Neuronal stem cell (in vitro differentiated cells): ENCODE results near the gene XPC.
A peak's percentile ranks its signal among the peaks of the same experiment; 100 is the strongest.

Experiments
- DNase-seq: peaks from one replicate; pipeline ENCODE4 v3.0.0-alpha.2; 2013; ENCODE audit warnings: low spot score
- H2AFZ ChIP-seq: one replicate; pipeline ENCODE4 v1.6.1; 2013; ENCODE audit warnings: mild to moderate bottlenecking, low read length, inconsistent platforms
- H2AK5ac ChIP-seq: 2 replicates; pipeline ENCODE4 v1.6.1; 2013; ENCODE audit warnings: low read depth, mild to moderate bottlenecking, inconsistent platforms, low read length, moderate library complexity, mixed read lengths
- H2BK120ac ChIP-seq: 2 replicates; pipeline ENCODE4 v1.6.1; 2013; ENCODE audit warnings: low read depth, mild to moderate bottlenecking, inconsistent platforms, low read length, moderate library complexity, mixed read lengths
- H2BK12ac ChIP-seq: one replicate; pipeline ENCODE4 v1.6.1; 2013; ENCODE audit warnings: low read length, inconsistent platforms
- H2BK15ac ChIP-seq: 2 replicates; pipeline ENCODE4 v1.6.1; 2013; ENCODE audit warnings: mild to moderate bottlenecking, low read length, inconsistent platforms, mixed read lengths
- H2BK5ac ChIP-seq: one replicate; pipeline ENCODE4 v1.6.1; 2013; ENCODE audit warnings: inconsistent platforms, mild to moderate bottlenecking, low read length, moderate library complexity
- H3K14ac ChIP-seq: one replicate; pipeline ENCODE4 v1.6.1; 2013; ENCODE audit warnings: low read length, inconsistent platforms
- H3K18ac ChIP-seq: 2 replicates; pipeline ENCODE4 v1.6.1; 2013; ENCODE audit warnings: low read length, inconsistent platforms
- H3K23ac ChIP-seq: 2 replicates; pipeline ENCODE4 v1.6.1; 2013; ENCODE audit warnings: low read depth, mild to moderate bottlenecking, mixed read lengths, low read length, inconsistent platforms; ENCODE audit not compliant: poor library complexity
- H3K27ac ChIP-seq: replicated peaks from 3 replicates; pipeline ENCODE4 v1.5.1; 2013; ENCODE audit warnings: low read length, inconsistent platforms
- H3K27me3 ChIP-seq, 3 experiments: 2 replicates each; pipeline ENCODE4 v1.6.1; 2013; ENCODE audit warnings: low read length in 3 of 3, mild to moderate bottlenecking in 2 of 3, inconsistent platforms in 1 of 3, low read depth in 1 of 3, mixed read lengths in 1 of 3, moderate library complexity in 1 of 3; ENCODE audit not compliant: control insufficient read depth in 3 of 3, insufficient read depth in 3 of 3
- H3K36me3 ChIP-seq, 2 donors: replicated peaks in 1 of 2; 2 replicates each; pipeline ENCODE4 v1.6.1; 2013; ENCODE audit warnings: low read length in 2 of 2; ENCODE audit not compliant: control insufficient read depth in 2 of 2, insufficient read depth in 2 of 2
- H3K4ac ChIP-seq: 2 replicates; pipeline ENCODE4 v1.6.1; 2013; ENCODE audit warnings: inconsistent platforms, mild to moderate bottlenecking, low read length, moderate library complexity
- H3K4me1 ChIP-seq, 2 donors: 1 replicate in 1 of 2; 2 replicates in 1 of 2; pipeline ENCODE4 v1.6.1; 2013; ENCODE audit warnings: low read length in 2 of 2, low read depth in 1 of 2; ENCODE audit not compliant: control insufficient read depth in 2 of 2, insufficient read depth in 1 of 2
- H3K4me2 ChIP-seq: one replicate; pipeline ENCODE4 v1.6.1; 2013; ENCODE audit warnings: mild to moderate bottlenecking, low read length, inconsistent platforms; ENCODE audit not compliant: insufficient read depth, poor library complexity, severe bottlenecking
- H3K4me3 ChIP-seq, 2 donors: 2 replicates each; pipeline ENCODE4 v1.5.1; 2013; ENCODE audit warnings: low read length in 2 of 2, mild to moderate bottlenecking in 2 of 2, inconsistent platforms in 1 of 2, moderate library complexity in 1 of 2
- H3K79me1 ChIP-seq: one replicate; pipeline ENCODE4 v1.6.1; 2013; ENCODE audit warnings: low read depth, mild to moderate bottlenecking, inconsistent platforms, low read length, moderate library complexity
- H3K9ac ChIP-seq: one replicate; pipeline ENCODE4 v1.6.1; 2013; ENCODE audit warnings: mild to moderate bottlenecking, low read depth, low read length, inconsistent platforms; ENCODE audit not compliant: poor library complexity
- H3K9me3 ChIP-seq, 2 donors: replicated peaks in 1 of 2; 2 replicates each; pipeline versions ENCODE3 to v1.6.1; 2013; ENCODE audit warnings: low read length in 2 of 2, mild to moderate bottlenecking in 2 of 2, inconsistent platforms in 1 of 2, low read depth in 1 of 2, mixed read lengths in 1 of 2, moderate library complexity in 1 of 2; ENCODE audit not compliant: control insufficient read depth in 2 of 2, insufficient read depth in 1 of 2
- H4K8ac ChIP-seq: one replicate; pipeline ENCODE4 v1.6.1; 2013; ENCODE audit warnings: low read depth, mild to moderate bottlenecking, inconsistent platforms, low read length, moderate library complexity
- H4K91ac ChIP-seq: one replicate; pipeline ENCODE4 v1.6.1; 2013; ENCODE audit warnings: low read length, low read depth, mild to moderate bottlenecking, inconsistent platforms; ENCODE audit not compliant: poor library complexity
- WGBS, 2 donors: extraction: QIAGEN DNeasy Blood & Tissue Kit; methylation state at CpG; one replicate each; pipeline ENCODE4 v1.1.7; 2013; ENCODE audit warnings: missing lambda C conversion rate in 2 of 2, mixed read lengths in 1 of 2; ENCODE audit not compliant: insufficient read length in 2 of 2, insufficient replicate concordance in 1 of 2; ENCODE audit errors: extremely low coverage in 2 of 2; 5-methylcytosine and 5-hydroxymethylcytosine counted together

The XPC gene

GRCh38 chr3:14183015-14183577, 4.7 kb upstream of the XPC start:
- WGBS, 2 donors, result no CpG with 5 or more reads among the region's 2 CpGs
- Histone ChIP-seq H3K27ac (no peak overlapping the region), H3K4ac (no peak overlapping the region), H3K18ac (no peak overlapping the region), H4K8ac (no peak overlapping the region), H3K27me3 (no peaks in the 10 kb centered on the region), H3K79me1 (peaks cover 2% of the 10 kb centered on the region), H3K23ac (no peak overlapping the region), H2AK5ac (no peak overlapping the region), H4K91ac (no peak overlapping the region), H3K4me1 (peaks cover 0 to 7% of the 10 kb centered on the region in 2 donors), H3K36me3 (peaks cover 17 to 70% of the 10 kb centered on the region in 2 donors), H2AFZ (no peak overlapping the region), H3K9ac (no peak overlapping the region), H3K4me3 (no peak overlapping the region), H3K4me2 (no peak overlapping the region), H3K14ac (no peak overlapping the region), H2BK15ac (no peak overlapping the region), H3K9me3 (no peaks in the 10 kb centered on the region), H2BK12ac (no peak overlapping the region), H2BK120ac (no peak overlapping the region), H2BK5ac (no peak overlapping the region)
- no peak for DNase-seq

- no peak overlapping the region for H4K8ac ChIP-seq
- WGBS, 2 donors, result no CpG with 5 or more reads among the region's 3 CpGs
- no peak overlapping the region for H2BK120ac ChIP-seq
- H3K18ac ChIP-seq, result no peak overlapping the region
- H3K4ac ChIP-seq, result no peak overlapping the region
- no peak overlapping the region for H2BK15ac ChIP-seq
- no peaks in the 10 kb centered on the region for H3K9me3 ChIP-seq
- no peak overlapping the region for H2BK5ac ChIP-seq
- H3K79me1 ChIP-seq, result peaks cover 2% of the 10 kb centered on the region
- no peak overlapping the region for H3K14ac ChIP-seq
- H4K91ac ChIP-seq, result no peak overlapping the region
- H2AFZ ChIP-seq, result no peak overlapping the region
- no peak for DNase-seq
- no peak overlapping the region for H3K4me3 ChIP-seq
- no peak overlapping the region for H3K4me2 ChIP-seq
- H2BK12ac ChIP-seq, result no peak overlapping the region
- H2AK5ac ChIP-seq, result no peak overlapping the region
- no peaks in the 10 kb centered on the region for H3K27me3 ChIP-seq
- H3K36me3 ChIP-seq, result peaks cover 10 to 58% of the 10 kb centered on the region in 2 donors
- no peak overlapping the region for H3K23ac ChIP-seq
- no peak overlapping the region for H3K9ac ChIP-seq
- peaks cover 4 to 10% of the 10 kb centered on the region in 2 donors for H3K4me1 ChIP-seq
- H3K27ac ChIP-seq, result no peak overlapping the region
Observed at GRCh38 chr3:14181253-14181652, 2.9 kb upstream of the XPC start.

GRCh38 chr3:14179795-14180194, 1.4 kb upstream of the XPC start:
- Histone ChIP-seq H2BK12ac (no peak overlapping the region), H4K91ac (no peak overlapping the region), H2BK15ac (no peak overlapping the region), H2BK5ac (no peak overlapping the region), H3K18ac (no peak overlapping the region), H3K36me3 (peaks cover 9 to 46% of the 10 kb centered on the region in 2 donors), H3K9ac (no peak overlapping the region), H2AFZ (no peak overlapping the region), H3K79me1 (no peaks in the 10 kb centered on the region), H3K23ac (no peak overlapping the region), H3K4ac (no peak overlapping the region), H2BK120ac (no peak overlapping the region), H3K27ac (no peak overlapping the region), H4K8ac (no peak overlapping the region), H3K4me1 (peaks cover 4 to 14% of the 10 kb centered on the region in 2 donors), H3K4me3 (peak overlapping the region in 1 of 2 donors; percentile 91), H3K9me3 (no peaks in the 10 kb centered on the region), H3K4me2 (no peak overlapping the region), H3K14ac (no peak overlapping the region), H3K27me3 (no peaks in the 10 kb centered on the region), H2AK5ac (no peak overlapping the region)
- no CpG with 5 or more reads among the region's 1 CpG for WGBS, 2 donors
- DNase-seq, result no peak

- Histone ChIP-seq H2BK120ac (no peak overlapping the region), H3K27ac (no peak overlapping the region), H3K4ac (no peak overlapping the region)
Observed at GRCh38 chr3:14179114-14179465, 689 bp upstream of the XPC start.

More at GRCh38 chr3:14179114-14179465, 689 bp upstream of the XPC start:
- peak overlapping the region; percentile 96 for H2AFZ ChIP-seq
- no peak overlapping the region for H3K23ac ChIP-seq
- H4K91ac ChIP-seq, result no peak overlapping the region
- H3K36me3 ChIP-seq, result peaks cover 9 to 42% of the 10 kb centered on the region in 2 donors
- no peak overlapping the region for H3K18ac ChIP-seq
- no peak overlapping the region for H2BK12ac ChIP-seq
- no peak overlapping the region for H2BK15ac ChIP-seq
- no peaks in the 10 kb centered on the region for H3K9me3 ChIP-seq
- no peaks in the 10 kb centered on the region for H3K27me3 ChIP-seq
- peak overlapping the region; percentile 91 to 92 for H3K4me3 ChIP-seq
- H3K9ac ChIP-seq, result no peak overlapping the region
- no CpG with 5 or more reads among the region's 3 CpGs for WGBS, 2 donors
- peak overlapping the region; percentile 55 for H3K4me2 ChIP-seq
- no peak overlapping the region for H3K14ac ChIP-seq
- peaks cover 4 to 14% of the 10 kb centered on the region in 2 donors for H3K4me1 ChIP-seq
- H3K79me1 ChIP-seq, result no peaks in the 10 kb centered on the region
- no peak for DNase-seq
- H2BK5ac ChIP-seq, result no peak overlapping the region
- no peak overlapping the region for H2AK5ac ChIP-seq
- H4K8ac ChIP-seq, result no peak overlapping the region
